GM18519 (cell line): ENCODE measurements around the gene GDPD1.
"Not testable (repeated sequence)": the region's sequence is repeated elsewhere in the genome, so short reads cannot be mapped to it uniquely, and the experiment has no call there.

Source experiments
- ATAC-seq: cut with Tn5 transposase; IDR thresholded peaks from one replicate; pipeline ENCODE4 v1.9.1; 2021; ENCODE audit warnings: mild to moderate bottlenecking, moderate library complexity; ENCODE audit not compliant: unreplicated experiment, low FRiP score

The GDPD1 gene

GRCh38 chr17:59220328-59221158, at the start of gene GDPD1:
Gene GDPD1 (plus strand): TSS chr17:59220511. CDS start chr17:59220610, 99 bp downstream.
- ATAC-seq = peak; percentile 92

- ATAC-seq = no peak
Observed at GRCh38 chr17:59172436-59173004, 47.8 kb upstream of the GDPD1 start.

DNA sequence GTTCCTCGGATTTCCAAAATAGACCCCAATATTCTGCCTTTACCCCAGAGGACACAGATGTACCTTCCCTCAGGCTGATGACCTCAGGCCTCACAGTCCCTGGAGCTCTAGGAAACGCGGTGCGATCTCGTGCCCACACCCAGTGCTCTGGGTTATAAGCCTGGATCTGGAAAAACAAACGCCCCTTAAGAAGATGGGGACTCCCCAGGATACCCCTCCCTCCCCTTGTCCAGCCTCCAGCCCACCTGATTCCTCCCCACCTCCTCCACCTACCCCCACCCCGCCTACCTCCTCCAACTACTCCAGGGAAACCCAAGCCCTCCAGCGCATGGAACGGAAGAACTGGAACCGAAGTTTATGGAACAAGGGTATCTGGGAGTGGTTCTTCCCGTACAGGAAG, 45.6 kb upstream of the GDPD1 start:
- no peak for ATAC-seq

DNA sequence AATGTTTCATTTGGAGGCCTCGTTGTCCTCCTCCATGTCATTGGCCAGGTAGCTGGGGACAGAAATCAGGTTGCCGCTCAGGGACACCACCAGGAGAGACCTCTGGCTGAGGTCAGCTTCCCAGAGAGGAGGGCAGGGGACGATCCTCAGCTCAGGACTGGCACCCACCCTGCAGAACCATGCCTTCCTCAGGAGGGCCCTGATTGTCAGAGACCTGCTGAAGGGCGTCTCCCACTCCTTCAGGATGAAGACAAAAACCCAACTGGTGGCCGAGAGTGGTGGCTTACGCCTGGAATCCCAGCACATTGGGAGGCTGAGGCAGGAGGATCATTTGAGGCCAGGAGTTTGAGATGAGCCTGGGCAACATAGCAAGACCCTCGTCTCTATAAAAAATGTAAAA, 45.2 kb upstream of the GDPD1 start:
- no peak for ATAC-seq

DNA sequence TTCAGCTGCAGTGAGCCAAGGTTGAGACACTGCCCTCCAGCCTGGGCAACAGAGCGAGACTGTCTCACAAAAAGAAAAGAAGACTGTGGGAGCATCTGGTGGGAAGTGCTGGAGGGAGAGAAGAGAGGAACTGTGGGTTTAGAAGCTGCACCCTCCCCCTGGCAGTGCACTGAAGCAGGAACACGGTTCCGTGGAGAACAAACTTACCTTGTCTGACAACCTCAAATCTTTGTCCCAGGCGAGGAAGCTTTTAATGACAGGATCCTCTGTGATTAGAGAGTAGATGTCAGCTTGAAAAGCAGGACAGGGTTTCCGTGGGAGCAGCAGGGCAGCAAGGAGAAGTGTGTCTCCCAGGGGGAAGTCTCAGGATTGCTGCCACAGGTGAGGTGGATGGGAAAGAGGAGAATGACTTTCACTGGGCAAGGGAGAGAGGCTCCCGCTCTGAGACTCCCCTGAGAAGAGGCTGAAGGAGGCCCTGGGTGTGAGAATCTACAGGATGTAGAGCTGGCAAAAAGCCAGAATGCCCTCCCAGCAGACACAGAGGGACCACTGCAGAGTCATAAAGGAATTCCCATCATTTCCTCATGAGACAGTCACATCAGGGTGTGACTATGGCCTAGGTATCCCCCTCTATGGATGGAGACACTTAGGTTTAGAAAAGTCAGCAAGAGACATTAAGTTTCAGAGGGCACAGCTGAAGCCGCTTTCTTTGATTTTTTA, 41.9 kb upstream of the GDPD1 start:
- ATAC-seq = no peak

GRCh38 chr17:59179601-59180000, 40.7 kb upstream of the GDPD1 start:
- not testable (repeated sequence) for ATAC-seq

DNA sequence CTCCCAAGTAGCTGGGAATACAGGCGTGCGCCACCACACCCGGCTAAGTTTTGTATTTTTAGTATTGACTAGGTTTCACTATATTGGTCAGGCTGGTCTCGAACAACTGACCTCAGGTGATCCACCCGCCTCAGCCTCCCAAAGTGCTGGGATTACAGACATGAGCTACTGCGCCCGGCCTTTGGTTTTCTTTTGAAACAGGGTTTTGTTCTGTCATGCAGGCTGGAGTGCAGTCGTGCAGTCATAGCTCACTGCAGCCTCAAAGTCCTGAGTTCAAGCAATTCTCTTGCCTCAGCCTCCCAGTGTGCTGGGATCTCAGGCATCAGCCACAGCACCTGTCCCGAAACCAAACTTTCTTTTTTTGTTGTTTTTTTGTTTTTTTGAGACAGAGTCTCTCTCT, 39.7 kb upstream of the GDPD1 start:
- ATAC-seq = no peak

DNA sequence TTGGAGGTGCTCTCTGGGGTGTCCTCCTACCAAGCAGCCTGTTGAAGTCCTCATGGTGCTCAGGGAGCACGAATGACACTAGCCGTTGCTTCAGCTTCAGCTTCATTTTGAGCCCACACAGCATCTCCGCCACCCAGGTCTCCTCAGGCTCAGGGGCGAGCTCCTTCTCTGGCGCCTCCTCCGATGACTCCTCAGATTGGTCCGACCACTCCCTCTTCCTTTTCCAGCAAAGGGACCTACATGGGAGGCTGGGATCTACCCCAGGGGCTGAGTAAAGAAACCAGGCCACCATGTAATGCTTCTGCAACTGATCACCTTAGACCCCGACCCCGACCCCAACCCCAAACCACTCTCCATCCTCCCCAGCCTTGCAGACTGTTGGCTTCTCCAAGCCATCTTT, 38.8 kb upstream of the GDPD1 start:
- no peak for ATAC-seq

- ATAC-seq = no peak
Observed at GRCh38 chr17:59185997-59186396, 34.3 kb upstream of the GDPD1 start.

- no peak for ATAC-seq
Observed at GRCh38 chr17:59186850-59187249, 33.5 kb upstream of the GDPD1 start.

DNA sequence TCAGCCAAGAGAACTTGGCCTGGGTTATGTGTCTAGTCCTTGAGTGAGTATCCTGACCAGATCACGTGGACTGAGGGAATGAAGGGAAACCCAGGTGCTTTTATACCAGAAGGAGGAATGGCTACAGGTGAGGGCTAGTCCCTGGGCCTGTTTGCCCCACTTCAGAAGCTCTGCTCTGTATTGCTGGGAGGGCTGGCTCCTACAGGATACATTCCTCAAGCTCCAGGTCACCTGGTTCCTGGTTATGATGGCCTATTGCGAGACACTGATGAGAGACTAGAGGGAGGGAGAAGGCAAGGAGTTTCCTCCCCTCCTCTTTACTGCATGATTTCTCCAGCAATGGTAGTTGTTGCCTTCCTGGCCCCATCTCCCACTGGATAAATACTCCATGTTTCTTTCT, 29.5 kb upstream of the GDPD1 start:
- no peak for ATAC-seq

DNA sequence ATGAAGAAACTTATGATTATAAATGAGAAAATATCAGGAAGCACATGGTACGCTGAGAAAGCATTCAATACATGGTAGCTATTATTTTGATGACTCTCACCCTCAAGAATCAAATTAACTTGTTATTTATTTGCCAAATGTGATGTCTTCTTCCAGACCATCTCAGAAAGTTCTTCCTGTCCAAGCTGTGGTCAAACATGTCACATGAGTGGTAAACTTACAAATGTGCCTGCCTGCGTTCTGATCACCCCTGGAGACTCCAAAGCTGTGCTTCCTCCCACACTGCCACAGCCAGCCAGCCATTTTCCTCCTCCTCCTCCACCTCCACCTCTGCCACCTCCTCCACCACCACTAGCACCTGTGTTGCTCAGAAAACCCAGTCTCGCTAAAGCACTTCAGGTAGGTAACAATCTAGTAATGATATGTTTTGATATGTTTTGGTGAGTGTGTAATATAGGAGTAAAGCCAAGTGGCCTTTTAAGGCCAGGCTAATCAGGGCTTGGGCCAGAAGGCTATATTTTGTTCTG, 26.9 kb upstream of the GDPD1 start:
- ATAC-seq = no peak

GRCh38 chr17:59199398-59199797, 20.9 kb upstream of the GDPD1 start:
- no peak for ATAC-seq

DNA sequence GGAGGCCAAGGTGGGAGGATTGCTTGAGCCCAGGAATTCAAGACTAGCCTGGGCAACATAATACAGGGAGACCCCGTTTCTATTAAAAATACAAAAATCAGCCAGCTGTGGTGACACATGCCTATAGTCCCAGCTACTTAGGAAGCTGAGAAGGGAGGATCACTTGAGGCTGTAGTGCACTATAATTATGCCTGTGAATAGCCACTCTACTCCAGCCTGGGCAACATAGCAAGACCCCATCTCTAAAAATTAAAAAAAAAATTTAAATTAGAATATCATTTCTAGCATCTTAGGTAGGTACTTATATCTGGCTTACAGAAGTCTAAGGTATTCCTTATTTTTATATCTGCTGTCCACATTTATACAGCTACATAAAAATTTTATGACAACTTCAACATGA, 18.0 kb upstream of the GDPD1 start:
- ATAC-seq = no peak

DNA sequence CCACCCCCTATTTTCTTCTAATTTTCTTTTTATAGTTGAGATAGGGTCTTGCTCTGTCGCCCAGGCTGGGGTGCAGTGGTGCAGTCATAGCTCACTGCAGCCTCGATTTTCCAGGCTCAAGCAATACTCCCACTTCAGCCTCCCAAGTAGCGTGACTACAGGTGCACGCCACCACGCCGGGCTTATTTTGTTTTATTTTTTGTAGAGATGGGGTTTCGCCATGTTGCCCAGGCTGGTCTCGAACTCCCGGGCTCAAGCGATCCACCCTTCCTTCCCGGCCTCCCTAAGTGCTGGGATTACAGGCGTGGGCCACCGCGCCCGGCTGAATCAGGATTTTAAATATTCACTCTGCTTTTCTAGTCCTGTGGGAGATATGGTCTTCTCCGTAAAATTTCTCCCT, 941 bp upstream of the GDPD1 start:
- no peak for ATAC-seq

- no peak for ATAC-seq
Observed at GRCh38 chr17:59219992-59220327, 351 bp upstream of the GDPD1 start.

DNA sequence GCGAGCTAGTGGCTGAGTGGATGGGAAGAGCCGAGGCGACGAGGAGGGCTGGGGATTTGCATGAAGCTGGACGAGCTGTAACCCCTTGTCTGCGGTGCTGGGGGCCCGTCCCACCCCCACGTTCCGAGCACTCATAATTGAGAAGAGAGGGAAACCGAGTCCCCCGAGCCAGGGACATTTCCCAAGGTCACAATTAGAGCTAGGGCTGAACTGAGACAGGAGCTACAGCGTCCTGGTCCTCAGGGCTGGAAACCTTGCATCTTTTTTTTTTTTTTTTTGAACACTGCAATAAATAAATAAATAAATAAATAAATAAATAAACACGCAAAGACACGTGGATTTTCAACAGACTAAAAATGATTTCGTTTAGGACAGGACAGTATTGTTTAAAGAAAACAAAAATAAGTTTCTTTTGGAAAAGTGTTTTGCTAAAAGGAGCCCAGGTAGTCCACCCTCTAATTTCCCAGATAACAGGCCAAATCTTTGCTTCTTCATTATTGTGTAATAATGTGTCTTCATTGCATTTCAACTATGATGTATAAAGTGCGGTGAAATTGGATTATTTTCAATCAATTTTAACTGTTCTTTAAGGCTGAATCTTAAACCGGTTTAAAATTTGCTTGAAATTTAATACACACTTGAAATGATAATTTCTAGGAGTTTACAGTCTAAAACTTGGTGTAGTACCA, 992 bp downstream of the GDPD1 start:
- ATAC-seq = no peak

DNA sequence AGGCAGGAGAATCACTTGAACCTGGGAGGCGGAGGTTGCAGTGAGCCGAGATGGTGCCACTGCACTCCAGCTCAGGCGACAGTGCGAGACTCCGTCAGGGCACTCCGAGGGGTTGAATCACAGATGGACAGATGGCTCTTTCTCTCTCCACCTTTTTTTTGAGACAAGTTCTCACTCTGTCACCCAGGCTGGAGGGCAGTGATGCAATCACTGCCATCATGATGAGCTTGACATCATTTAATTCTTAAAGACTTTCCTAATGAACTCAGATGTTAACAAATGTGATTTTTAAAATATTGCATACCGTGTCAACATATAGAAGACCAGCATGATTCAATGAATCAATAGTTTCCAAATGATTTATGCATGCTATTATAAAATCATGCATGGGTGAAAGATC, 3.5 kb downstream of the GDPD1 start:
- no peak for ATAC-seq

GRCh38 chr17:59228588-59228987, 8.3 kb downstream of the GDPD1 start:
- ATAC-seq = not testable (repeated sequence)

- ATAC-seq = no peak
Observed at GRCh38 chr17:59230764-59231163, 10.5 kb downstream of the GDPD1 start.

GRCh38 chr17:59234631-59235030, 14.3 kb downstream of the GDPD1 start:
- no peak for ATAC-seq
